ENCODE results near the gene ZNF576.
"Not testable (repeated sequence)": the region's sequence is repeated elsewhere in the genome, so short reads cannot be mapped to it uniquely, and the experiment has no call there.

The ZNF576 gene

GRCh38 chr19:43628646-43629326 lies 32.4 kb downstream of the ZNF576 start:
- no peak for DNase-seq

- DNase-seq, result no peak
These were observed 35.1 kb downstream of the ZNF576 start for GRCh38 chr19:43631491-43631890.

GRCh38 chr19:43633520-43633919 lies 37.1 kb downstream of the ZNF576 start:
- DNase-seq, result no peak

GRCh38 chr19:43634068-43634467 lies 37.7 kb downstream of the ZNF576 start:
- DNase-seq, result no peak

GRCh38 chr19:43634506-43634871 lies 38.1 kb downstream of the ZNF576 start:
- DNase-seq, result no peak

- no peak for DNase-seq
These were observed 38.6 kb downstream of the ZNF576 start for GRCh38 chr19:43634872-43635560.

- DNase-seq, result not testable (repeated sequence)
These were observed 39.2 kb downstream of the ZNF576 start for GRCh38 chr19:43635561-43635940.

- no peak for DNase-seq
These were observed 39.8 kb downstream of the ZNF576 start for GRCh38 chr19:43636121-43636683.

- DNase-seq, result no peak
These were observed 42.0 kb downstream of the ZNF576 start for GRCh38 chr19:43638214-43638994.

GRCh38 chr19:43638995-43639518 lies 42.7 kb downstream of the ZNF576 start:
- no peak for DNase-seq

GRCh38 chr19:43639519-43640423 lies 43.4 kb downstream of the ZNF576 start, which contains the start of gene CADM4:
CADM4 (minus strand) TSS chr19:43639850; CDS start chr19:43639790, 60 bp downstream.
- no peak for DNase-seq

- no peak for DNase-seq
These were observed 44.0 kb downstream of the ZNF576 start for GRCh38 chr19:43640424-43640757.

GRCh38 chr19:43641333-43641732 lies 44.9 kb downstream of the ZNF576 start:
- no peak for DNase-seq

- no peak for DNase-seq
These were observed 46.1 kb downstream of the ZNF576 start for GRCh38 chr19:43642531-43642930.

- no peak for DNase-seq
These were observed 46.9 kb downstream of the ZNF576 start for GRCh38 chr19:43643326-43643725.

GRCh38 chr19:43644181-43644580 lies 47.8 kb downstream of the ZNF576 start:
- no peak for DNase-seq

GRCh38 chr19:43648633-43649032 lies 52.2 kb downstream of the ZNF576 start:
- DNase-seq, result no peak

GRCh38 chr19:43649514-43649913 lies 53.1 kb downstream of the ZNF576 start:
- no peak for DNase-seq

GRCh38 chr19:43650276-43650675 lies 53.9 kb downstream of the ZNF576 start:
- DNase-seq, result not testable (repeated sequence)

Measured in NCI-H187 treated with DMSO at 0.1 percent for 48 hours (cell line).